Right atrium auricular region (tissue), 2 donors: ENCODE data around the gene LDLRAD3. TPM values are rescaled to one million over a fixed set of nuclear protein-coding genes. Genes with fewer than 3 reads are reported as not detected.

Source experiments
- DNase-seq: peaks from one replicate; pipeline ENCODE4 v3.0.0-alpha.2; 2019; ENCODE audit warnings: low spot score
- H3K27ac ChIP-seq, 2 donors: fragments of 200-600 bp; sonication (generic); 1 replicate in 1 of 2; 2 replicates in 1 of 2; pipeline ENCODE4 v1.5.1; 2016 to 2019
- H3K27me3 ChIP-seq, 2 donors: fragments of 200-600 bp; sonication (generic); one replicate each; pipeline versions ENCODE4 v1.5.1 to v1.6.0; 2017 to 2019
- H3K36me3 ChIP-seq: fragments of 200-600 bp; sonication (generic); one replicate; pipeline ENCODE4 v1.5.1; 2016
- H3K4me1 ChIP-seq, 2 donors: fragments of 200-600 bp; sonication (generic); one replicate each; pipeline versions ENCODE4 v1.5.1 to v1.6.0; 2017 to 2019
- H3K4me3 ChIP-seq, 2 donors: fragments of 200-600 bp; sonication (generic); 1 replicate in 1 of 2; 2 replicates in 1 of 2; pipeline ENCODE4 v1.5.1; 2017 to 2019; ENCODE audit warnings: mild to moderate bottlenecking in 1 of 2, moderate library complexity in 1 of 2
- H3K9me3 ChIP-seq, 2 donors: fragments of 200-600 bp; sonication (generic); one replicate each; pipeline ENCODE4 v1.5.1; 2019
- total RNA-seq, 2 donors: library from RNA; depleted of rRNA; stranded (reverse); fragments of >200 nt; gene quantifications; one replicate each; pipeline ENCODE4 v1.1.0, GENCODE V29; 2016
- TF ChIP-seq, protein P1 (sequence below), 2 donors: fragments of 200-600 bp; sonication (generic); IDR thresholded peaks; one replicate each; pipeline ENCODE4 v1.5.1; 2019; ENCODE audit warnings: antibody characterized with exemption in 2 of 2

Gene LDLRAD3
- total RNA-seq, 2 donors from 2014 or later, result 3.6 to 7.0 TPM

DNA sequence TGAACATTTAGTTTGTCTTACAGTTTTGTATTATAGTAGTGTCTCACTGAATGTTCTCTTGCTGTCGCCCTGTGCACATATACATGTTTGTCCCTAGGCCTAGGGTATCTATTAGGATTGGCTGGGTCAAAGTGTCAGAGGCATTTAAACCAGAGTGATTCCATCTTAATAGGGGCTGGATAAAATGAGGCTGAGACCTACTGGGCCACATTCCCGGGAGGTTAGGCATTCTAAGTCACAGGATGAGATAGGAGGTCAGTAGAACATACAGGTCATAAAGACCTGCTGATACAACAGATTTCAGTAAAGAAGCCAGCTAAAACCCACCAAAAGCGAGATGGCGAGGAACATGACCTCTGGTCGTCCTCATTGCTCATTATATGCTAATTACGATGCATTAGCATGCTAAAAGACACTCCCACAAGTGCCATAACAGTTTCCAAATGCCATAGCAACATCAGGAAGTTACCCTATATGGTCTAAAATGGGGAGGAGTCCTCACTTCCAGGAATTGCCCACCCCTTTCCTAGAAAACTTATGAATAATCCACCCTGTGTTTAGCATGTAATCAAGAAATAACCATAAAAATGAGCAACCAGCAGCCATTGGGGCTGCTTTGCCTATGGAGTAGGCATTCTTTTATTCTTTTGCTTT, 82.6 kb downstream of the LDLRAD3 start:
- no peak for DNase-seq
- peaks cover 0 to 2% of the 10 kb centered on the region in 2 donors for H3K4me1 ChIP-seq
- no peaks in the 10 kb centered on the region for H3K36me3 ChIP-seq
- no peak overlapping the region for H3K27ac ChIP-seq
- TF ChIP-seq, protein P1, sequence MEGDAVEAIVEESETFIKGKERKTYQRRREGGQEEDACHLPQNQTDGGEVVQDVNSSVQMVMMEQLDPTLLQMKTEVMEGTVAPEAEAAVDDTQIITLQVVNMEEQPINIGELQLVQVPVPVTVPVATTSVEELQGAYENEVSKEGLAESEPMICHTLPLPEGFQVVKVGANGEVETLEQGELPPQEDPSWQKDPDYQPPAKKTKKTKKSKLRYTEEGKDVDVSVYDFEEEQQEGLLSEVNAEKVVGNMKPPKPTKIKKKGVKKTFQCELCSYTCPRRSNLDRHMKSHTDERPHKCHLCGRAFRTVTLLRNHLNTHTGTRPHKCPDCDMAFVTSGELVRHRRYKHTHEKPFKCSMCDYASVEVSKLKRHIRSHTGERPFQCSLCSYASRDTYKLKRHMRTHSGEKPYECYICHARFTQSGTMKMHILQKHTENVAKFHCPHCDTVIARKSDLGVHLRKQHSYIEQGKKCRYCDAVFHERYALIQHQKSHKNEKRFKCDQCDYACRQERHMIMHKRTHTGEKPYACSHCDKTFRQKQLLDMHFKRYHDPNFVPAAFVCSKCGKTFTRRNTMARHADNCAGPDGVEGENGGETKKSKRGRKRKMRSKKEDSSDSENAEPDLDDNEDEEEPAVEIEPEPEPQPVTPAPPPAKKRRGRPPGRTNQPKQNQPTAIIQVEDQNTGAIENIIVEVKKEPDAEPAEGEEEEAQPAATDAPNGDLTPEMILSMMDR (IDR thresholded peaks at IDR 0.05), result no peak
- no peaks in the 10 kb centered on the region for H3K9me3 ChIP-seq
- no peaks in the 10 kb centered on the region for H3K27me3 ChIP-seq
- H3K4me3 ChIP-seq, result no peak overlapping the region

DNA sequence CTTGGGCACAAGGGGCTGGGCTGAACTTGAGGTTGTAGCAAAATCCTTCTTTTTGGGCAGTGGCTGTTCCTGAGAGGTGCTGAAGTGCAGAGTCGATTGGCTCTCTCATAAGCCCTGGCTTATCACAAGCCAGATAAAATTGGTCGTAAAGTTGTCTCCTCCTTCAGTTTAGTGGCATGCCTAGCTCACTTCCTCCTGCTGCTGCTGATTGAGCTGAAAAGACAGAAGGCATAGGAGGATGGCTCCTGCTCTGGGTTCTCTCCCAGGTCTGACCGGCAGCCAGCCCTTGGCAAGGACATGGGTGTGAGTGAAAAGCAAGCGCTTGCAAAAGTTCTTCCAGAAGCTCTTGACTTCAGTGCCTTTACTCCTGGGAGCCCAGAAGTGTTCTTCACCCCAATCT, 83.9 kb downstream of the LDLRAD3 start:
- DNase-seq, result no peak
- TF ChIP-seq, protein P1 (IDR thresholded peaks at IDR 0.05), result no peak
- H3K9me3 ChIP-seq, result no peaks in the 10 kb centered on the region
- H3K27ac ChIP-seq, result no peak overlapping the region
- peaks cover 0 to 5% of the 10 kb centered on the region in 2 donors for H3K4me1 ChIP-seq
- H3K27me3 ChIP-seq, result no peaks in the 10 kb centered on the region
- no peaks in the 10 kb centered on the region for H3K36me3 ChIP-seq
- no peak overlapping the region for H3K4me3 ChIP-seq

DNA sequence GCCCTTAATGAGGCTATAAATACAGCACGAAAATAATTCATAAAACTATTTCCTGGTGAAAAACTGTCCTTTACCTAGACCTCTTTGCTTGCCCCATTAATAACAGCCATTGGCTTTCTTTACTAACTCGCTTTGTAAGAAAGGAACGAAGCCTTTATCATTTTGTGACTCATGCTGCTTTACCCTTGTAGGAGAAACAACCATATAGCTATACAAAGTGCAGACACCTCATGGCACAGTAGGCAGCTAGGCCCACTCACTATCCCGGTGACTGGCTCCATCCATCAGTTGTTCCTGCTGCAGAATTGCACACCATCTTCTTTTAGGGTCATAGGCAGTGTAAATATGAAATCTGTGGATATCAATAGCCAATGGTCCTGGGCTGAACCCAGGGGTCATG, 85.8 kb downstream of the LDLRAD3 start:
- H3K27me3 ChIP-seq, result no peaks in the 10 kb centered on the region
- H3K27ac ChIP-seq, result no peak overlapping the region
- H3K4me3 ChIP-seq, result no peak overlapping the region
- no peak for DNase-seq
- H3K4me1 ChIP-seq, result peaks cover 0 to 5% of the 10 kb centered on the region in 2 donors
- H3K36me3 ChIP-seq, result no peaks in the 10 kb centered on the region
- TF ChIP-seq, protein P1 (IDR thresholded peaks at IDR 0.05), result no peak
- H3K9me3 ChIP-seq, result no peaks in the 10 kb centered on the region

DNA sequence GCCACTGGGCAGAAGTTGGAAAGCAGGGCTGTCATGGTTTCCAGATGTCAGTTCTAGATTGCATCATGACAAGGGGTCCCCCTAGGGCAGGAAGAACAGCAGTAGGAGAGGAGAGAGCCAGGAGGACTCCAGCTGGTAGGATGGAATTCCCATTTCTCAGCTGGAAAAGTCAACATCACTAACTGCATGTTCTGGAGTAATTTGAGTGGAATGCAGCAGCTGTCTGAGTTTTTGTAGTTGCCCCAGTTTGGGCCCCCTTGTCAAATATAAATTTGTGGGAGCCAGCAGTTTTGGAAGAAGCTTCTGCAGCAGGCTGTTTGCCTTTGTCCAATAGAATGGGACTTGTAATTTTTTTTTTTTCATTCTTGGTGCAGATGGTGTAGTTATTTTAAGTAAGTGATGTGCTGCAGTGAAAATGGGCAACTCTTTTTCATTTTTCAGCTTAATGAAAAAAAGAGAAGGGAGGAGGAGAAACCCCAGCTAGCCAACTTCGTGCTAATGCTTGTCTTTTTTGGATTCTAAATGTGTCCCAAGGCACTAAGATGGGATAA, 86.9 kb downstream of the LDLRAD3 start:
- no peaks in the 10 kb centered on the region for H3K9me3 ChIP-seq
- peaks cover 0 to 5% of the 10 kb centered on the region in 2 donors for H3K4me1 ChIP-seq
- H3K27me3 ChIP-seq, result no peaks in the 10 kb centered on the region
- no peak for DNase-seq
- TF ChIP-seq, protein P1 (IDR thresholded peaks at IDR 0.05), result no peak
- no peak overlapping the region for H3K4me3 ChIP-seq
- H3K27ac ChIP-seq, result peak overlapping the region in 1 of 2 donors; percentile 10
- H3K36me3 ChIP-seq, result no peaks in the 10 kb centered on the region

DNA sequence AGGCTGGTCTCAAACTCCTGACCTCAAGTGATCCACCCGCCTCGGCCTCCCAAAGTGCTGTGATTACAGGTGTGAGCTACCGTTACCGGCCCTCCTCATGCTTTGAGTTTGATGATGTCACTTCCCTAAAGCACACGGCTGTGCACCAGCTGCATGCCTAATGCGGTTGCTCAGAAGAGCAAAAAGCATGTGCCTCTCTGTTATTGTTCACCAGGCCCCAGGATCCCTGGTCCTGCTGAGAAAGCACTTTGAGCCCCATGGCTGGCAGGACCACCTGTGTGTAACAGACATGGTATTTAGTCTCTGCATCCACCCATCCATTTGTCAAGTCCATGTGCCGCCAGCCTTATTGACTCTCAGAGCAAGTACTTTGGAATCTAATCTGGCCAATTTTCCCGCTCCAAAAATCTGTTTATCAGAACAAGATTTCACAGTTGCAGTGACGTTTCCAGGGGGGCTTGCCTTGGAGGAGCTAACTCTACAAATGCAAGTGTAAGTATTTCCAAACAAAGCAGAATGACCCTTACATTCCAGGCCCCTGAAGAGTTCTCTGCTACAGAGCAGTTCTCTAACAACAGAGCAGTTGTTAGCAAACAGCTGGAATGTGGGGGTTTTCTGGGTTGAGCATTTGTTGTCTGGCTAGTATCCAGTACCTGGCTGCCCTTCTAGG, 89.4 kb downstream of the LDLRAD3 start:
- H3K27ac ChIP-seq, result no peak overlapping the region
- H3K4me1 ChIP-seq, result peaks cover 0 to 5% of the 10 kb centered on the region in 2 donors
- no peaks in the 10 kb centered on the region for H3K27me3 ChIP-seq
- H3K36me3 ChIP-seq, result no peaks in the 10 kb centered on the region
- no peak overlapping the region for H3K4me3 ChIP-seq
- DNase-seq, result no peak
- TF ChIP-seq, protein P1 (IDR thresholded peaks at IDR 0.05), result no peak
- H3K9me3 ChIP-seq, result no peaks in the 10 kb centered on the region
